Suprapubic skin (tissue), 4 donors: ENCODE data around the gene RGS7. TPM values are rescaled to one million over a fixed set of nuclear protein-coding genes. Genes with fewer than 3 reads are reported as not detected.

Source experiments
- DNase-seq, 2 donors: peaks; one replicate each; pipeline ENCODE4 v3.0.0-alpha.2; 2019; ENCODE audit warnings: low spot score in 2 of 2
- H3K27ac ChIP-seq: fragments of 200-600 bp; sonication (generic); one replicate; pipeline ENCODE4 v1.5.1; 2019
- H3K27me3 ChIP-seq: fragments of 200-600 bp; sonication (generic); one replicate; pipeline ENCODE4 v1.5.1; 2019
- H3K36me3 ChIP-seq: fragments of 200-600 bp; sonication (generic); one replicate; pipeline ENCODE4 v1.5.1; 2019
- H3K4me1 ChIP-seq: fragments of 200-600 bp; sonication (generic); one replicate; pipeline ENCODE4 v1.5.1; 2019
- H3K4me3 ChIP-seq: fragments of 200-600 bp; sonication (generic); one replicate; pipeline ENCODE4 v1.5.1; 2019; ENCODE audit warnings: mild to moderate bottlenecking
- H3K9me3 ChIP-seq: fragments of 200-600 bp; sonication (generic); one replicate; pipeline ENCODE4 v1.5.1; 2019
- EP300 ChIP-seq: sonication (generic); formaldehyde crosslinking; IDR thresholded peaks from one replicate; pipeline ENCODE4 v1.6.1; 2017; ENCODE audit warnings: antibody characterized with exemption
- POLR2A ChIP-seq, 2 donors: fragments of 450-650 bp; IDR thresholded peaks; one replicate each; pipeline ENCODE4 v1.6.1; 2017; ENCODE audit warnings: antibody characterized with exemption in 2 of 2, mild to moderate bottlenecking in 2 of 2, moderate library complexity in 2 of 2
- POLR2AphosphoS5 ChIP-seq, 3 donors: sonication (generic); formaldehyde crosslinking; IDR thresholded peaks; one replicate each; pipeline ENCODE4 v1.6.1; 2017; ENCODE audit warnings: antibody characterized with exemption in 3 of 3
- WGBS: methylation state at CpG from one replicate; pipeline ENCODE4 v1.1.5; 2018; 5-methylcytosine and 5-hydroxymethylcytosine counted together
- total RNA-seq, 4 donors: library from RNA; depleted of rRNA; stranded (reverse); fragments of >200 nt; gene quantifications; one replicate each; pipeline ENCODE4 v1.1.0, GENCODE V29; 2016
- TF ChIP-seq, protein P1 (sequence below), 2 donors: fragments of 200-600 bp in 1 of 2; fragments of 450-650 bp in 1 of 2; sonication (generic) in 1 of 2; IDR thresholded peaks; one replicate each; pipeline ENCODE4 v1.5.1; 2016 to 2019; ENCODE audit warnings: antibody characterized with exemption in 2 of 2, mild to moderate bottlenecking in 1 of 2, moderate library complexity in 1 of 2

Gene RGS7
- total RNA-seq, 4 donors from 2014 or later = not detected

DNA sequence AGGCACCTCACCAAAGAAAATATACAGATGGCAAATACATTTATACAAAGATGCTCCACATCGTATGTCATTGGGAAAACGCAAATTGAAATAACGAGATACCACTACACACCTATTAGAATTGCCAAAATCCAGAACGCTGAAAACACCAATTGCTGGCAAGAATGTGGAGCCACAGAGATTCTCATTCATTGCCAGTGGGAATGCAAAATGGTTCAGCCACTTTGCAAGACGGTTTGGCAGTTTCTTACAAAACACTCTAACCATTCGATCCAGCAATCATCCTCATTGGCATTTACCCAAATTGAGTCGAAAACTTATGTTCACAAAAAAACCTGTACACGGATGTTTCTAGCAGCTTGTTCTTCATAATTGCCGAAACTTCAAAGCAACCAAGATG is 521.7 kb downstream of the RGS7 start:
- no peak overlapping the region for H3K4me3 ChIP-seq
- 92% methylated on average over 9 of the region's 9 CpGs for WGBS
- no peak for TF ChIP-seq POLR2AphosphoS5 (IDR thresholded peaks at IDR 0.05)
- TF ChIP-seq, protein P1, sequence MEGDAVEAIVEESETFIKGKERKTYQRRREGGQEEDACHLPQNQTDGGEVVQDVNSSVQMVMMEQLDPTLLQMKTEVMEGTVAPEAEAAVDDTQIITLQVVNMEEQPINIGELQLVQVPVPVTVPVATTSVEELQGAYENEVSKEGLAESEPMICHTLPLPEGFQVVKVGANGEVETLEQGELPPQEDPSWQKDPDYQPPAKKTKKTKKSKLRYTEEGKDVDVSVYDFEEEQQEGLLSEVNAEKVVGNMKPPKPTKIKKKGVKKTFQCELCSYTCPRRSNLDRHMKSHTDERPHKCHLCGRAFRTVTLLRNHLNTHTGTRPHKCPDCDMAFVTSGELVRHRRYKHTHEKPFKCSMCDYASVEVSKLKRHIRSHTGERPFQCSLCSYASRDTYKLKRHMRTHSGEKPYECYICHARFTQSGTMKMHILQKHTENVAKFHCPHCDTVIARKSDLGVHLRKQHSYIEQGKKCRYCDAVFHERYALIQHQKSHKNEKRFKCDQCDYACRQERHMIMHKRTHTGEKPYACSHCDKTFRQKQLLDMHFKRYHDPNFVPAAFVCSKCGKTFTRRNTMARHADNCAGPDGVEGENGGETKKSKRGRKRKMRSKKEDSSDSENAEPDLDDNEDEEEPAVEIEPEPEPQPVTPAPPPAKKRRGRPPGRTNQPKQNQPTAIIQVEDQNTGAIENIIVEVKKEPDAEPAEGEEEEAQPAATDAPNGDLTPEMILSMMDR (IDR thresholded peaks at IDR 0.05) = no peak
- no peak for TF ChIP-seq POLR2A (IDR thresholded peaks at IDR 0.05)
- no peak for TF ChIP-seq EP300
- no peak for DNase-seq
- no peak overlapping the region for H3K27ac ChIP-seq
- H3K4me1 ChIP-seq = no peaks in the 10 kb centered on the region
- no peaks in the 10 kb centered on the region for H3K36me3 ChIP-seq
- H3K27me3 ChIP-seq = no peaks in the 10 kb centered on the region
- peaks cover 4% of the 10 kb centered on the region for H3K9me3 ChIP-seq

DNA sequence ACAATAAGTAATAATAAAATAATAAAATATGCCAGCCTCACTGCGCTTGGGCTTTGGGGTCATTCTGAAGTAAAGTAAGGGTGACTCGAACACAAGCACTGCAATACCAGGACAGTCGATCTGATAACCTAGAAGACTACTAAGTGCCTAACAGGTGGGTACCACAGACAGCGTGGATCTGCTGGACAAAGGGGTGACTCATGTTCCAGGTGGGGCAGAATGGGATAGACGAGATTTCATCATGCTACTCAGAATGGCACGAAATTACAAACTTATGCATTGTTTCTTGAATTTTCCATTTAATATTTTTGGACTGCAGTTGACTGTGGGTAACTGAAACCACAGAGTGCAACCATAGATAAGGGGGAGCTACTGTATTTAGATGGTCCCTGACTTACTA is 523.9 kb downstream of the RGS7 start:
- Histone ChIP-seq H3K27ac (no peak overlapping the region), H3K36me3 (no peaks in the 10 kb centered on the region), H3K4me3 (no peak overlapping the region), H3K27me3 (no peaks in the 10 kb centered on the region), H3K9me3 (peaks cover 4% of the 10 kb centered on the region), H3K4me1 (no peaks in the 10 kb centered on the region)
- no peak for DNase-seq
- 84% methylated on average over 6 of the region's 6 CpGs for WGBS
- TF ChIP-seq EP300 (no peak), POLR2AphosphoS5 (IDR thresholded peaks at IDR 0.05) (no peak), POLR2A (IDR thresholded peaks at IDR 0.05) (no peak)
- TF ChIP-seq, protein P1 (IDR thresholded peaks at IDR 0.05) = no peak

DNA sequence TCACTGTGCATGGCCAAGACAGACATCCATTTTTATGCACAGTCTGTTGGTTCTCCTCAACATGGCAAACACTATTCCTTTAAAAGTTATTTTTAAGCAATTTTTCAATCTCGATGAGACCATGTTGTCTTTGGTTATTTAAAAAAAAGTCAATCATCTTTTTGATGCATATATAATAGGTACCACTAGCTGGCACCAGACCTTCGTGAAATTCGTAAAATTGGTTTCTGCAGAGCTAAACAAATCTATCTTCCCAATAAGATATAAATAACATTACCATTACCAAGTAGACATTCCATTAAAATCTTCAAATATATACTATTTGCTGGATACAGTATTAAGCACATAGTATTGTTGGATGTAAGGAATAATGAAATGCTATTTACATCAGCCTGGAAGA is 525.1 kb downstream of the RGS7 start:
- 42% methylated on average over 3 of the region's 3 CpGs for WGBS
- no peaks in the 10 kb centered on the region for H3K4me1 ChIP-seq

DNA sequence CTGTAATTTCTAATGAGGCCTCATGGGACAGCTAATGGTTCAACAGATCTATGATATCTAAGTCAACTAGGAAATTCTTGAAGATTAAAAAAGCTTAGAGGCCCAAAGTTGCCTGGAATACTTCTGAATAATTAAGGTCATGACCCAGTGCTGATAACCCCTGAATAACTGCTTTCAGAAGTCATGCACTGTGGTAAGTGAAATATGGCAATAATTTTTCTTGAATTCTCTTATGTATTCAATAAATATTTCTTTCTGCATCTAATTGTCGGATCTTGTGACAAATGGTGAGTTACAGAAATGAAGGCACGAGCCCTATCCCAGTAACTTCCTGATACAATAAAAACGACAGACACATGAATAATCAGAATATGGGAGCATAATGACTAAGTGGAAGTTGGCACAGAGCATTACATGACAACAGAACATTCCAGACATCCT is 525.8 kb downstream of the RGS7 start:
- Histone ChIP-seq H3K4me3 (no peak overlapping the region), H3K27me3 (no peaks in the 10 kb centered on the region), H3K36me3 (no peaks in the 10 kb centered on the region), H3K4me1 (no peaks in the 10 kb centered on the region), H3K27ac (no peak overlapping the region), H3K9me3 (no peaks in the 10 kb centered on the region)
- DNase-seq = no peak
- 41% methylated on average over 3 of the region's 3 CpGs for WGBS
- no peak for TF ChIP-seq EP300
- TF ChIP-seq POLR2AphosphoS5 (IDR thresholded peaks at IDR 0.05) = no peak
- TF ChIP-seq, protein P1 (IDR thresholded peaks at IDR 0.05) = no peak
- TF ChIP-seq POLR2A (IDR thresholded peaks at IDR 0.05) = no peak

More for the DNA sequence above, 525.1 kb downstream of the RGS7 start:
- Histone ChIP-seq H3K4me3 (no peak overlapping the region), H3K36me3 (no peaks in the 10 kb centered on the region), H3K27ac (no peak overlapping the region), H3K27me3 (no peaks in the 10 kb centered on the region), H3K9me3 (peaks cover 4% of the 10 kb centered on the region)
- TF ChIP-seq EP300 = no peak
- TF ChIP-seq POLR2AphosphoS5 (IDR thresholded peaks at IDR 0.05) = no peak
- TF ChIP-seq, protein P1 (IDR thresholded peaks at IDR 0.05) = no peak
- TF ChIP-seq POLR2A (IDR thresholded peaks at IDR 0.05) = no peak
- no peak for DNase-seq

DNA sequence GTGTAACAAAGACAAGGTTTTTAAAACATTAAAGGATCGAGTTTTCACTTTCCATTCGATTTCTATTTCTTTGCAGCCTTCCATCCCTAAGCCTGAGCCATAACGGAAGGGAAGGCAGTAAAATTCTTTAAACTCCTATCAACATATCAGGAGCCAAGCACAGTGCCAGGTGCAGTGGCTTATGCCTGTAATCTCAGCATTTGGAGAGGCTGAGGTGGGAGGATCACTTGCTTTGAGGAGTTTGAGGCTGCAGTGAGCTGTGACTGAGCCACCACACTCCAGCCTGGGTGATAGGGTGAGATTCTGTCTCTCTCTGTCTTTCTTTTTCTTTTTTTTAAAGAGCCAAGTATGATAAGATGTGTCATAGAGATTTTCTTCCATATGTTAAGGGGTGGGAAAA is 527.5 kb downstream of the RGS7 start:
- WGBS = 76% methylated on average over 3 of the region's 3 CpGs
- Histone ChIP-seq H3K4me1 (no peaks in the 10 kb centered on the region), H3K9me3 (no peaks in the 10 kb centered on the region), H3K27ac (no peak overlapping the region), H3K4me3 (no peak overlapping the region), H3K36me3 (no peaks in the 10 kb centered on the region), H3K27me3 (no peaks in the 10 kb centered on the region)
- DNase-seq = no peak
- no peak for TF ChIP-seq EP300
- TF ChIP-seq, protein P1 (IDR thresholded peaks at IDR 0.05) = no peak
- TF ChIP-seq POLR2AphosphoS5 (IDR thresholded peaks at IDR 0.05) = no peak
- TF ChIP-seq POLR2A (IDR thresholded peaks at IDR 0.05) = no peak
